ENCODE results near the gene LRRC75A.

LRRC75A gene, protein sequence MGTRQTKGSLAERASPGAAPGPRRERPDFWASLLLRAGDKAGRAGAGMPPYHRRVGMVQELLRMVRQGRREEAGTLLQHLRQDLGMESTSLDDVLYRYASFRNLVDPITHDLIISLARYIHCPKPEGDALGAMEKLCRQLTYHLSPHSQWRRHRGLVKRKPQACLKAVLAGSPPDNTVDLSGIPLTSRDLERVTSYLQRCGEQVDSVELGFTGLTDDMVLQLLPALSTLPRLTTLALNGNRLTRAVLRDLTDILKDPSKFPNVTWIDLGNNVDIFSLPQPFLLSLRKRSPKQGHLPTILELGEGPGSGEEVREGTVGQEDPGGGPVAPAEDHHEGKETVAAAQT

DNA sequence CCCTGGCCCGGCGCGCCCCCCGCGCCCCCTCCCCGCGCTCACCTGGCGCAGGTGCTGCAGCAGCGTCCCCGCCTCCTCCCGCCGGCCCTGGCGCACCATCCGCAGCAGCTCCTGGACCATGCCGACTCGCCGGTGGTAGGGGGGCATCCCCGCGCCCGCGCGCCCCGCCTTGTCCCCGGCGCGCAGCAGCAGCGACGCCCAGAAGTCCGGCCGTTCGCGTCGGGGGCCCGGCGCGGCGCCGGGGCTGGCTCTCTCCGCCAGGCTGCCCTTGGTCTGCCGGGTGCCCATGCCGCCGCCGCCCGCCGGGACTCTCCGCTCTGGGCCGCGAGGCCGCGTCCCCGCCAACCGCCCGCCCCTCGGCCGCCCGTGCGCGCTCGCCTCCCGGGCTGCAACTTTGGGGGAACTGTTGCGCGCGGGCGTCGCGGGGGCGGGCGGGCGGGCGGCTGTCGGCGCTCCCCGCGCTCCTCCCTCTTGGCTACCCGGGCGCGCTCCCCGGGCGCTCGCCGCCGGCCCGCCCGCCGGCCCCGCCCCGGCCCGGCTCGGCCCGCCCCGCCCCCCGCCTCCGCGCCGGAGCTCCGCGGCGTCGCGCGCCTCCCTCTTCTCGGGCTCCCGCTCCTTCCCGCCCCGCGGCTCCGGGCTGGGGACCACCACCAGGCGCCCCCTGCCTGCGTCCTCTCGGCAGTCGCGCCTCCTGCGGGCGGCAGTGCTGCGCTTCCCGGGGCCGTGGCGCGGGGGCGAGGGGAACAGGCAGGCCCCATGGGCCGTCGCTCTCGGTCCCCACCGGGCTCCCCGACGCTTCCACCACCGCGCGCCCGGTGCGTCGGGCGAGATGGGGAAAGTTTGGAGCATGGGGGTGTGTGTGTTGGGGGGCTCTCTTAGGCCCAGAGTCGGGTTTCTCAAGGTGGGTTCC lies at the start of gene LRRC75A:
Gene LRRC75A (minus strand): TSS at position 491 of the 910 bp plus-strand sequence. CDS start 203 bp downstream, at position 288.
- peak; percentile 80 for DNase-seq

- DNase-seq, result no peak
Measured at GRCh38 chr17:16537130-16537458, 45.1 kb upstream of the LRRC75A start.

- DNase-seq, result no peak
Measured at GRCh38 chr17:16534236-16534635, 42.2 kb upstream of the LRRC75A start.

- peak; percentile 74 for DNase-seq
Measured at GRCh38 chr17:16529906-16530305, 37.9 kb upstream of the LRRC75A start.

DNA sequence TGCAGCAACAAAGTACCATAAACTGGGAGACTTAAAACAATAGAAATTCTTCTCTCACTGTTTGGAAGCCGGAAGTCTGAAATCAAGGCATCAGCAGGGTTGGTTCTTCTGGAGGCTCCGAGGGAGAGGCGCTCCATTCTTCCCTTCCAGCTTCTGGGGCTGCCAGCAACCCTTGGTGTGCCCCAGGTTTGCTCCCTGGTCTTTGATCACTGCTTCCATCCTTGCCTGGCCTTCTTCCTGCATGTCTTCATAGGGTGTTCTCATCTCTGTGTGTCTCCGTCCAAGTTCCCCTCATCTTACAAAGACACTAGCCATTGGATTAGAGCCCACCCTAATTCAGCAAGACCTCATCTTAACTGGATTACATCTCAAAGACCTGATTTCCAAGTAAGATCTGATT lies 35.3 kb upstream of the LRRC75A start:
- DNase-seq, result no peak

DNA sequence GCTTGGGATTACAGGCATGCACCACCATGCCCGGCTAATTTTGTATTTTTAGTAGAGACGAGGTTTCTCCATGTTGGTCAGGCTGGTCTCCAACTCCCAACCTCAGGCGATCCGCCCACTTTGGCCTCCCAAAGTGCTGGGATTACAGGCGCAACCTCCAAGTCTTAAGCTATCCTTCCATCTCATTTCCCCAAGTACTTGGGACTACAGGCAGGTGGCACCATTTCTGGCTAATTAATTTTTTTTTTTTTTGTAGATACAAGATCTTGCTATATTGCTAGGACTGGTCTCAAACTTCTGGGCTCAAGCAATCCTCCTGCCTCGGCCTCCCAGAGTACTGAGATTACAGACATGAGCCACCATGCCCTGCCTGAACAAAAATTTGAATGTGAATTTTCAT lies 33.6 kb upstream of the LRRC75A start:
- peak; percentile 13 for DNase-seq

DNA sequence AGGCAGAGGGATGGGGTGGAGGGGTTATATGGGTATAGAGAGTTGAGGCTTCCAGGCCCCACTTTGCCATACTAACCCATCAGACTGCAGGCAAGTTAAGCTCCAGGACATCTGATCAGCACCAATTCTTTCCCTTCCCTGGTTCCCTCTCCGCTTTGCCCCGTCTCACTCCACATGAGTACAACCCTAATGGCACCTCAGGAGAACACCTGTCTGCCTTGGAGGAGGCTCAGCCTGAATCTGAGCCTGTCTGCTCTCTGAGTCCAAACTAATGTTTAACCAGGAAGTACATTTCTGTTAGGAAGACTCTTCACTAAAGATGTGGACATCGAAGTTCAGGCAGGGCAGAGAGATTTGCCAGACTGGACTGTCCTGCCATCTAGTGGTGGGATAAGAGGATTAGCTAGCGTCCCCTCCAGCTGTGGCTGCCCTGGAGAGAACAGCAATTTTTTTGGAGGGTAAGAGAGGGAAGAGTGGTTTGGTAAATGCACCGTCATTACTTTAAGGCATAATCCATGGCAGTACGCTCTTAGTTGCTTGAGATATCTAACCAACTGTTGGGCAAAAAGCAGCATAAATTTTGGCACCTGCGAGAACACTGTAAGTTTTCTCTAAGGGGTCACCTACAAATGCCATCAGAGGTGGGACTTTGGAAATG lies 29.2 kb upstream of the LRRC75A start:
- peak; percentile 93 for DNase-seq

- DNase-seq, result no peak
Measured at GRCh38 chr17:16519021-16519420, 27.0 kb upstream of the LRRC75A start.

GRCh38 chr17:16517477-16517876 lies 25.5 kb upstream of the LRRC75A start:
- DNase-seq, result no peak

DNA sequence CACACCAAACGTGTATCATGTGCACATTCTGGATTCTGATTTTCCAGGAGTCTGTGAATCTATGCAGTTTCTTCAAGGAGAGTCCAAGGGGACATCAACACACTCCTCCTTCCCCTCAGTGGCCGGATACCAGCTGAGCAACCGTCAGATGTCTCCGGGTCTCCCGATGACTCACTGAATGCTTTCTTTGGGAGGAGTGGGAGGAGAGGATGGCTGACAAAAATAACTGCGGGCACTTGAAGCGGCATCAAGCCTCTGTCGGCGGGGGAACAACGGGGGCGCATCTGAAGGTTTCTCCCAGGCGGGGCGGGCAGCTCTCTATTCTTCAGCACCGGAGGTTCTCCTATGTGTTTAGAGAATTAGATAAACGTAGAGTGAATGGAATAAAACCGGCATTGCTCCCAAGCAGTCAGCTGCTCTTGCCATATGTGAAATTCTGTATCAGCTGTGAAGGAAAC lies 24.6 kb upstream of the LRRC75A start:
- DNase-seq, result peak; percentile 94

DNA sequence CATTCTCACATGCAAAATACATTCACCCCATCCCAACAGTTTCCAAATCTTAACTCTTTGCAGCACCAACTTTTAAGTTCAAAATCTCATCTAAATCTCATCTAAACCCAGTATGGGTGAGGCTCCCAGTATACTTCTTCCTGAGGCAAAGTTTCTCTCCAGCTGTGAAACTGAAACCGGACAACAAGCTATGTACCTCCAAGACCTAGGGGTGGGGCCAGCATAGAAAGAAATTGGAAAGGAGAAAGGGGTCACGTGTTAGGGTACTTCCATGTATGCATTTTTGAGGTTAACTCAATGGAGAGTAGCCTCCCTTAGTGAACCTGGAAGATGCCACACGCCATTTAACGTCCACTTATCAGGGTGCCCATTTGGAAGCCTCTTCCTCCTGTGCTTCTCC lies 23.9 kb upstream of the LRRC75A start:
- DNase-seq, result no peak

DNA sequence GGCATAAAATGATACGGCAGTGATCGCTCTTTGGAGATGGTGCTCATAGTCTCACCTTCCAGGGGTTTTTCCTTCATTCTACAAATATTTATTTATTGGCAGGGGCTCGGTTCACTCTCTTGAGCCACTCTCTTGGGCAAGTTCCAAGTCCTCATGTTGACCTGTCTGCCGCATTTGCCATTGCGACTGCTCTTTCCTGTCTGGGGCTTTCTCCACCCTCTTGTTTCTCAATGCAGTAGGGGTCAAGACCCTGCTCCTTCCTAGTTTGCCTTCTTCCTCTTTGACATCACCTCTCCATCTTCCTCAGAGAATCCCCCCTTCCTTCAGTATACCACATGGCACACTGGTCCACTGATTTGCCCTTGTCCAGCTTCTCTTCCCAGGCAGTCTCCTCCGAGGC lies 21.9 kb upstream of the LRRC75A start:
- no peak for DNase-seq

- peak; percentile 38 for DNase-seq
Measured at GRCh38 chr17:16512011-16512410, 20.0 kb upstream of the LRRC75A start.

DNA sequence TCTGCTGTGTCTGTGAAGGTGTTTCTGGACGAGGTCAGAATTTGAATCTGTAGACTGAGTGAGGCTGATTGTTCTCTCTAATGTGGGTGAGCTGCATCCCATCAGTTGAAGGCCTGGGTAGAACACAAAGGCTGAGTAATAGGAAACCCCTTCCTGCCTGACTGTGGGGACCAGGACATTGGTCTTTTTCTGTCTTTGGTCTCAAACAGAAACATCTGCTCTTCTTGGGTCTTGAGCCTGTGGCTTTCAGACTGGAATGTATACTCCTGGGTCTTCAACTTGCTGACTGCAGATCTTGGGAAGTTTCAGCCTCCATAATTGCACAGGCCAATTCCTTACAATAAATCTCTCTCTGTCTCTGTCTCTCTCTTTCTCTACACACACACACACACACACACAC lies 19.6 kb upstream of the LRRC75A start:
- peak; percentile 42 for DNase-seq

GRCh38 chr17:16507918-16508533 lies 16.0 kb upstream of the LRRC75A start:
- peak; percentile 45 for DNase-seq

- DNase-seq, result peak; percentile 44
Measured at GRCh38 chr17:16506188-16506587, 14.2 kb upstream of the LRRC75A start.

DNA sequence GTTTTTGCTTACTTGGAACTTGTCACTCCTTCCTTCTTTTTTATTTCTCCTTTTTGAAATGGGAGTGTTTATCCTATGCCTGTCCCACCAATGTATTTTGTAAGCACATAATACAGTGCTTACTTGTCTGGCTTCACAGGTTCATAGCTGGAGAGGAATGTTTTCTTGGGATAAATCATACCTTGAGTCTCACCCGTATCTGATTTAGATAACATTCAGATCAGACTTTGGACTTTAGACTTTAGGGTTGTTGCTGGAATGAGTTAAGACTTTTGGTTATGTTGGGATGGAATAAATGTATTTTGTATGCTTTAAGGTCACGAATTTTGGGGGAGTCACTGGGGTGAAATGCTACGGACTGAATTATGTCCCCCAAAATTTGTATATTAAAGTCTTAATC lies 13.0 kb upstream of the LRRC75A start:
- DNase-seq, result no peak

DNA sequence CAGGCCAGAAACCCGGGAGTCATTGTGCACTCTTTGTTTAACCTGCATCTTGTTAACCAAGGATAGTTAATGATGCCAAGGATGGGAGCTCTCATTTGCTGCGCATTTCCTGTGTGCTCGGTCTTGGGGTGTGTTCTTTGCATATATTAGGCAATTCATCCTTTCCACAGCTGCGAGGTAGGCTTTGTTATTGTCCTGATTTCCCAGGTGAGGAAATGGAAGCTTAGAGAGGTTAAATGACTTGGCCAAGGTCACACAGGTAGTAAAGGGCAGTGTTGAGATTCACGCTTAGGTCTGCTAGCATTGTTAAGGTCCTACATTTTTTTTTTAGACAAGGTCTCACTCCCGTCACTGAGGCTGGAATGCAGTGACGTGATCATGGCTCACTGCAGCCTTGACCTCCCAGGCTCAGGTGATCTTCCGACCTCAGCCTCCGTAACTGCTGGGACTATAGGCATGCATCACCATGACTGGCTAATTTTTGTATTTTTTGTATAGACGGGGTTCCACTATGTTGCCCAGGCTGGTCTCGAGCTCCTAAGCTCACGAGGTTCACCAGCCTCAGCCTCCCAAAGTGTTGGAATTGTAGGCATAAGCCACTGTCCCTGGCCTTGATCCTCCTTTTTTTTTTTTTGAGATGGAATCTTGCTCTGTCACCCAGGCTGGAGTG lies 5.0 kb upstream of the LRRC75A start:
- DNase-seq, result no peak

- no peak for DNase-seq
Measured at GRCh38 chr17:16495980-16496819, 4.2 kb upstream of the LRRC75A start.

GRCh38 chr17:16495561-16495960 lies 3.6 kb upstream of the LRRC75A start:
- DNase-seq, result no peak

GRCh38 chr17:16494059-16494458 lies 2.1 kb upstream of the LRRC75A start:
- DNase-seq, result no peak

Measured in islet precursor cell (in vitro differentiated cells).